ENCODE results near the gene STX17.
"Not testable (repeated sequence)": the region's sequence is repeated elsewhere in the genome, so short reads cannot be mapped to it uniquely, and the experiment has no call there.

The STX17 gene

GRCh38 chr9:99971410-99971809, 65.0 kb downstream of the STX17 start:
- no peak for DNase-seq (ENCODE audit: low spot score)

- DNase-seq (ENCODE audit: low spot score): no peak
These were observed 67.0 kb downstream of the STX17 start for GRCh38 chr9:99973455-99973854.

GRCh38 chr9:99977033-99977792, 70.8 kb downstream of the STX17 start:
- no peak for DNase-seq (ENCODE audit: low spot score)

- no peak for DNase-seq (ENCODE audit: low spot score)
These were observed 71.8 kb downstream of the STX17 start for GRCh38 chr9:99978221-99978620.

- DNase-seq (ENCODE audit: low spot score): no peak
These were observed 74.1 kb downstream of the STX17 start for GRCh38 chr9:99980598-99980997.

- DNase-seq (ENCODE audit: low spot score): no peak
These were observed 80.2 kb downstream of the STX17 start for GRCh38 chr9:99986642-99987041.

- DNase-seq (ENCODE audit: low spot score): not testable (repeated sequence)
These were observed 84.1 kb downstream of the STX17 start for GRCh38 chr9:99990508-99990907.

GRCh38 chr9:99998266-99998665, 91.8 kb downstream of the STX17 start:
- DNase-seq (ENCODE audit: low spot score): no peak

- DNase-seq (ENCODE audit: low spot score): no peak
These were observed 92.4 kb downstream of the STX17 start for GRCh38 chr9:99998866-99999265.

- DNase-seq (ENCODE audit: low spot score): no peak
These were observed 93.3 kb downstream of the STX17 start for GRCh38 chr9:99999797-100000196.

- peak; percentile 41 for DNase-seq (ENCODE audit: low spot score)
These were observed 104.7 kb downstream of the STX17 start for GRCh38 chr9:100011062-100011681.

- no peak for DNase-seq (ENCODE audit: low spot score)
These were observed 105.8 kb downstream of the STX17 start for GRCh38 chr9:100012279-100012678.

GRCh38 chr9:100013573-100013972, 107.1 kb downstream of the STX17 start:
- no peak for DNase-seq (ENCODE audit: low spot score)

- DNase-seq (ENCODE audit: low spot score): no peak
These were observed 108.4 kb downstream of the STX17 start for GRCh38 chr9:100014846-100015245.

- no peak for DNase-seq (ENCODE audit: low spot score)
These were observed 113.1 kb downstream of the STX17 start for GRCh38 chr9:100019541-100019940.

Measured in AG08395 (cell line).